Activated CD8-positive, alpha-beta memory T cell treated with anti-CD3 and anti-CD28 coated beads, Interleukin-2, amount 10 ng/mL, durations not matched to agents 7 days and 5 days (primary cell): ENCODE measurements around the gene TOMM34. TPM values are rescaled to one million over a fixed set of nuclear protein-coding genes. Genes with fewer than 3 reads are reported as not detected.

Source experiments
- ATAC-seq: fragments of 150-1000 bp; cut with Tn5 transposase; one replicate; pipeline ENCODE4 v1.10.0; 2021; ENCODE audit warnings: moderate library complexity
- CTCF ChIA-PET: fragments of 350-600 bp; sonication (Branson Sonifier 250); formaldehyde crosslinking; loops from one replicate; lab custom pipeline; 2021; ENCODE audit warnings: antibody characterized with exemption; lab: Charles Lee
- DNase-seq: peaks from one replicate; pipeline ENCODE4 v3.0.0-alpha.2; 2020
- H3K27ac Mint-ChIP-seq: one replicate; pipeline ENCODE4 v1.8.0; 2021; ENCODE audit warnings: mild to moderate bottlenecking, mixed read lengths
- H3K27me3 Mint-ChIP-seq: one replicate; pipeline ENCODE4 v1.8.0; 2021; ENCODE audit warnings: mixed read lengths
- H3K36me3 Mint-ChIP-seq: one replicate; pipeline ENCODE4 v1.8.0; 2021; ENCODE audit warnings: mild to moderate bottlenecking, mixed read lengths
- H3K4me1 Mint-ChIP-seq: one replicate; pipeline ENCODE4 v1.8.0; 2021; ENCODE audit warnings: mixed read lengths
- H3K4me3 Mint-ChIP-seq: one replicate; pipeline ENCODE4 v1.8.0; 2021; ENCODE audit warnings: mild to moderate bottlenecking, moderate library complexity, mixed read lengths
- H3K9me3 Mint-ChIP-seq: one replicate; pipeline ENCODE4 v1.8.0; 2022; ENCODE audit warnings: low read depth, mixed read lengths
- total RNA-seq, 2 experiments: library from RNA; stranded (reverse); gene quantifications; one replicate each; pipeline ENCODE4 v1.2.3, GENCODE V29; 2021

Gene TOMM34
- total RNA-seq, 2 experiments from 2014 or later = 22.3 to 31.2 TPM

- H3K4me1 Mint-ChIP-seq = peaks cover 2% of the 10 kb centered on the region
- ATAC-seq = no peak
- peaks cover 40% of the 10 kb centered on the region for H3K36me3 Mint-ChIP-seq
- no peak for DNase-seq
- H3K9me3 Mint-ChIP-seq = no peaks in the 10 kb centered on the region
- CTCF ChIA-PET = interaction anchor here (0.9 to 1.3 kb wide), 6 partner anchors 8 to 154 kb away, joined by 3 to 4 read pairs (median 4); partner anchors contain the start of gene PABPC1L
- no peak overlapping the region for H3K4me3 Mint-ChIP-seq
- no peaks in the 10 kb centered on the region for H3K27me3 Mint-ChIP-seq
- no peak overlapping the region for H3K27ac Mint-ChIP-seq
Observed at GRCh38 chr20:44941120-44941691, 19.0 kb downstream of the TOMM34 start.

DNA sequence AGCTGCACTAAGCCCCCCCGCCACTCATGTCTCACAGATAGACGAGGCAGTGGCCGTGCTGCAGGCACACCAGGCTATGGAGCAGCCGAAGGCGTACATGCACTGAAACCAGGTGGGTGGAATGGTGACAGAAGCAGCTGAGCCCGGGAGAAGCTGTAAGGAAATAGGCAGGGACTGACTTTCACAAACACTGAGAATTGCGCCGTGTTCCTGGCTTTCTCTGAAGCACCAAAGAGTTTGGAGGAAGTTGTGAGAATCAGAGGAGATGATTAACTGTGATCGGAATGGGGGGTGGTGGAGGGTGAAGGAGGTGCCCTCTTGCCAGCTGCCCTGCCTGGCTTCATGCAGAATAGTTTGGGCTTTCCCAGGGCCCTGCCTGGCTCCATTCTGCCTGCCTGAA, 21.6 kb downstream of the TOMM34 start:
- DNase-seq = no peak
- no peaks in the 10 kb centered on the region for H3K27me3 Mint-ChIP-seq
- no peak for ATAC-seq
- H3K4me3 Mint-ChIP-seq = no peak overlapping the region
- H3K36me3 Mint-ChIP-seq = peaks cover 27% of the 10 kb centered on the region
- H3K27ac Mint-ChIP-seq = no peak overlapping the region
- H3K4me1 Mint-ChIP-seq = no peaks in the 10 kb centered on the region
- H3K9me3 Mint-ChIP-seq = no peaks in the 10 kb centered on the region
- CTCF ChIA-PET = interaction anchor here (1.4 to 1.5 kb wide), 2 partner anchors 10 to 21 kb away, joined by 3 to 5 read pairs; no protein-coding TSS in a partner anchor

DNA sequence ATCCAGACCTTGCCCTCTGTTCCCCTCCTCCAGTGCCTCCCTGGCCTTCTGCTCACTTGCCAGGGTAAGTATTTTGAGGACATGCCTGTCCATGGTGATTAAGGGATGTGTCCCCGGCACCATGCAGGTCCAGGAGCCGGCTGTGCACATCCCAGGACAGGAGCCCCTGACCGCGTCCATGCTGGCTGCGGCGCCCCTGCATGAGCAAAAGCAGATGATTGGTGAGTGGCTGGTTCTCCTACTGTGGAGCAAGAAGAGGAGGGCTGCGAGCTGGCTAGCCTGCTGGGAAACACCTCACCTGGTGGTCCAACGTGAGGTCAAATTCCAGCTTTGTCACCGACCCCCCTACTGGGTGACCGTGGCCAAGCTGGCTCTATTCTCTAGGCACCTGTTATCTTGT, 23.7 kb downstream of the TOMM34 start:
- CTCF ChIA-PET = interaction anchor here (1.1 to 1.6 kb wide), 2 partner anchors 10 to 15 kb away, joined by 3 to 4 read pairs; no protein-coding TSS in a partner anchor
- Mint-ChIP-seq H3K36me3 (peaks cover 24% of the 10 kb centered on the region), H3K27me3 (no peaks in the 10 kb centered on the region), H3K4me3 (no peak overlapping the region), H3K4me1 (no peaks in the 10 kb centered on the region), H3K27ac (no peak overlapping the region), H3K9me3 (no peaks in the 10 kb centered on the region)
- DNase-seq (no peak), ATAC-seq (no peak)

GRCh38 chr20:44932916-44933315, 27.3 kb downstream of the TOMM34 start:
- no peak for ATAC-seq
- no peak for DNase-seq
- no peaks in the 10 kb centered on the region for H3K9me3 Mint-ChIP-seq
- CTCF ChIA-PET = interaction anchor here (1.3 kb wide), 1 partner anchor 164 kb away, joined by 3 read pairs; no protein-coding TSS in a partner anchor
- no peak overlapping the region for H3K27ac Mint-ChIP-seq
- no peak overlapping the region for H3K4me3 Mint-ChIP-seq
- peaks cover 22% of the 10 kb centered on the region for H3K36me3 Mint-ChIP-seq
- H3K27me3 Mint-ChIP-seq = no peaks in the 10 kb centered on the region
- H3K4me1 Mint-ChIP-seq = no peaks in the 10 kb centered on the region

DNA sequence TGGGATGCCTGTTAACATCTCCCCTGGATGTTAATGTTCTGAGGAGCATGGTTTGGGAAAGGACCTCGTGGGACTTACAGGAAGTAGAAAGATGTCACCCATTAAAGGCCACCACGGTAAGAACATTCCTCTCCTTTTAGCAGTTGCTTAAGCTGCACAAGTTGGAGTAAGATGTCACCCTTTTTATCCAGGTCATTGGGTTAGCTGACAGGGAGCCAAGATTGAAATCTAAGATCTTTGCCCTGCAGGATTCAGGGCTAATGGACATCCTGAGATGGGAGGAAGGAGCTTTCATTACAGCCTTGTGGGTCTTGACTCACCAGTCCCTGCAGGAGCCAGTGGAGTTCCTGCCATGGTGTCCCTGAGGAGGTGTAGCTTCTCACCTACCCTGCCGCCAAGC, 28.3 kb downstream of the TOMM34 start:
- Mint-ChIP-seq H3K27ac (no peak overlapping the region), H3K36me3 (peaks cover 18% of the 10 kb centered on the region)
- CTCF ChIA-PET = interaction anchor here (1.3 kb wide), 1 partner anchor 165 kb away, joined by 3 read pairs; no protein-coding TSS in a partner anchor

DNA sequence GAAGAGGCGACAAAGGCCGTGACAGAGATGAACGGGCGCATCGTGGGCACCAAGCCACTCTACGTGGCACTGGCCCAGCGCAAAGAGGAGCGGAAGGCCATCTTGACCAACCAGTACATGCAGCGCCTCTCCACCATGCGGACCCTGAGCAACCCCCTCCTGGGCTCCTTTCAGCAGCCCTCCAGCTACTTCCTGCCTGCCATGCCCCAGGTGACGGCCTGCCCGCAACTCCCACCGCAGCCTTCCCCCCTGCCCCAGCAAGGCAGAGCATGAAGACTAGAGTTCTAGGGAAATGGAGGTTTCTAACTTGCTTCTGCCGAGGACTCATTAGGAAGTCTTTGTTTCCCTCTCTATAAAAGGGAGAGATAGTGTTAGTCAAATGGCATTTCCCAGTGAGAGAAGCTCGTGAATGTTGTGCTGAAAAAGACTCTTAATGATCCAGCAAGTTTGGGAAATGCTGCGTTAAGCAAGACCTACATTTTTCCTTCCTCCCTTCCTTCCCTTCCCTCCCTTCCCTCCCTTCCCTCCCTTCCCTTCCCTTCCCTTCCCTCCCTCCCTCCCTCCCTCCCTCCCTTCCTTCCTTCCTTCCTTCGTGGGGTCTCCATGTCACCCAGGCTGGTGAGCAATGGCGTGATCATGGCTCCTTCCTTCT, 29.6 kb downstream of the TOMM34 start:
- Mint-ChIP-seq H3K4me3 (no peak overlapping the region), H3K27ac (no peak overlapping the region), H3K27me3 (no peaks in the 10 kb centered on the region), H3K9me3 (no peaks in the 10 kb centered on the region), H3K36me3 (peaks cover 13% of the 10 kb centered on the region), H3K4me1 (no peaks in the 10 kb centered on the region)
- DNase-seq = no peak
- CTCF ChIA-PET = no interaction called here
- no peak for ATAC-seq

More for the DNA sequence above, 28.3 kb downstream of the TOMM34 start:
- DNase-seq = no peak
- H3K4me3 Mint-ChIP-seq = no peak overlapping the region
- H3K9me3 Mint-ChIP-seq = no peaks in the 10 kb centered on the region
- H3K27me3 Mint-ChIP-seq = no peaks in the 10 kb centered on the region
- no peaks in the 10 kb centered on the region for H3K4me1 Mint-ChIP-seq
- ATAC-seq = no peak

DNA sequence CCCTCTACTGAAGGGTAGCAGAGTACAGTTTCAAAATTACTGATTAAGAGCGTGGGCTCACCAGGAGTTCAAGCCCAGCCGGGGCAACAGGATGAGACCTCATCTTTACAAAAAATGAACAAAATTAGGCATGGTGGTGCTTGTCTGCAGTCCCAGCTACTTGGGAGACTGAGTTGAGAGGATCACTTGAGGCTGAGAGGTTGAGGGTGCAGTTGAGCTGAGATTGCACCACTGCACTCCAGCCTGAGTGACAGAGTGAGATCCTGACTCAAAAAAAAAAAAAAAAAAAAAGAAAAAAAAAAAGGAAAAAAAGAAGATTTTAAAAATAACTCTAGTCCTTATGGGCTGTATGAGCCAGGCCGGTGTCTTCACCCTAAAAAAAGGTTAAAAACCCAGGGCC, 31.6 kb downstream of the TOMM34 start:
- ATAC-seq (no peak), DNase-seq (no peak)
- CTCF ChIA-PET = no interaction called here
- Mint-ChIP-seq H3K27me3 (no peaks in the 10 kb centered on the region), H3K36me3 (peaks cover 15% of the 10 kb centered on the region), H3K4me3 (no peak overlapping the region), H3K27ac (no peak overlapping the region), H3K4me1 (no peaks in the 10 kb centered on the region), H3K9me3 (no peaks in the 10 kb centered on the region)

- Mint-ChIP-seq H3K36me3 (peaks cover 15% of the 10 kb centered on the region), H3K4me1 (no peaks in the 10 kb centered on the region)
- CTCF ChIA-PET = interaction anchor here (0.5 to 0.6 kb wide), 2 partner anchors 38 to 85 kb away, joined by 3 to 4 read pairs; no protein-coding TSS in a partner anchor
Observed at GRCh38 chr20:44924541-44924940, 35.7 kb downstream of the TOMM34 start.

DNA sequence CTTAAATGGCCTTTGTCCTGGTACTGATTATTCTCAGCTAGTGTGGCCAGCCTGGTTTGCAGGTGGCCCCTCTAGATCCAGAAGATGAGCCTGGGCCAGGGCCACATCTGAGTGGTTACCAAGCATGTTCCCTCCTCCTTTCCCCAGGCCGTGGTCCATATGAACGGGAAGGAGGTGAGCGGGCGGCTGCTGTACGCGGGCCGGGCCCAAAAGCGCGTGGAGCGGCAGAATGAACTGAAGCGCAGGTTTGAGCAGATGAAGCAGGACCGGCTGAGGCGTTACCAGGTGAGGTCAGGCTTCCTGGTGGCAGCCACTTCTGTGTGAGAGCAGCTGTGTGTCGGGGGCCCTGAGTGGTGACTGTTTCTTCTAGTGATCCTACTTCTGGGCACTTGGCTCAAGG, 38.8 kb downstream of the TOMM34 start:
- H3K4me1 Mint-ChIP-seq = no peaks in the 10 kb centered on the region
- peaks cover 20% of the 10 kb centered on the region for H3K36me3 Mint-ChIP-seq
- H3K27ac Mint-ChIP-seq = no peak overlapping the region
- H3K27me3 Mint-ChIP-seq = no peaks in the 10 kb centered on the region
- no peak for DNase-seq
- no peaks in the 10 kb centered on the region for H3K9me3 Mint-ChIP-seq
- H3K4me3 Mint-ChIP-seq = no peak overlapping the region
- CTCF ChIA-PET = interaction anchor here (1.0 kb wide), 1 partner anchor 14 kb away, joined by 3 read pairs; no protein-coding TSS in a partner anchor
- ATAC-seq = no peak

More at GRCh38 chr20:44924541-44924940, 35.7 kb downstream of the TOMM34 start:
- no peaks in the 10 kb centered on the region for H3K27me3 Mint-ChIP-seq
- ATAC-seq (no peak), DNase-seq (no peak)
- no peak overlapping the region for H3K27ac Mint-ChIP-seq
- H3K4me3 Mint-ChIP-seq = no peak overlapping the region
- H3K9me3 Mint-ChIP-seq = no peaks in the 10 kb centered on the region

- Mint-ChIP-seq H3K27me3 (no peaks in the 10 kb centered on the region), H3K27ac (no peak overlapping the region), H3K4me3 (no peak overlapping the region), H3K36me3 (peaks cover 21% of the 10 kb centered on the region), H3K9me3 (no peaks in the 10 kb centered on the region), H3K4me1 (peaks cover 19% of the 10 kb centered on the region)
- DNase-seq (no peak), ATAC-seq (no peak)
- CTCF ChIA-PET = interaction anchor here (1.0 to 1.1 kb wide), 2 partner anchors 19 to 44 kb away, joined by 3 read pairs; no protein-coding TSS in a partner anchor
Observed at GRCh38 chr20:44918761-44919160, 41.4 kb downstream of the TOMM34 start.

GRCh38 chr20:44918342-44918741, 41.9 kb downstream of the TOMM34 start:
- CTCF ChIA-PET = interaction anchor here (1.0 to 1.1 kb wide), 2 partner anchors 19 to 44 kb away, joined by 3 read pairs; no protein-coding TSS in a partner anchor
- Mint-ChIP-seq H3K4me1 (peaks cover 20% of the 10 kb centered on the region), H3K36me3 (peaks cover 25% of the 10 kb centered on the region), H3K4me3 (no peak overlapping the region), H3K27ac (no peak overlapping the region), H3K27me3 (no peaks in the 10 kb centered on the region), H3K9me3 (no peaks in the 10 kb centered on the region)
- DNase-seq (no peak), ATAC-seq (no peak)

- no peak for ATAC-seq
- no peak for DNase-seq
- Mint-ChIP-seq H3K27ac (no peak overlapping the region), H3K9me3 (no peaks in the 10 kb centered on the region), H3K36me3 (peaks cover 31% of the 10 kb centered on the region), H3K27me3 (no peaks in the 10 kb centered on the region), H3K4me3 (no peak overlapping the region), H3K4me1 (peaks cover 22% of the 10 kb centered on the region)
- CTCF ChIA-PET = interaction anchor here (1.0 to 1.1 kb wide), 2 partner anchors 20 to 182 kb away, joined by 3 to 4 read pairs; no protein-coding TSS in a partner anchor
Observed at GRCh38 chr20:44917399-44917798, 42.8 kb downstream of the TOMM34 start.

- Mint-ChIP-seq H3K27ac (no peak overlapping the region), H3K36me3 (peaks cover 32% of the 10 kb centered on the region), H3K4me1 (peaks cover 26% of the 10 kb centered on the region), H3K9me3 (no peaks in the 10 kb centered on the region), H3K27me3 (no peaks in the 10 kb centered on the region), H3K4me3 (no peak overlapping the region)
- no peak for ATAC-seq
- CTCF ChIA-PET = interaction anchor here (1.1 kb wide), 1 partner anchor 183 kb away, joined by 4 read pairs; no protein-coding TSS in a partner anchor
- DNase-seq = no peak
Observed at GRCh38 chr20:44916586-44916985, 43.6 kb downstream of the TOMM34 start.
